Ectodermal cell (in vitro differentiated cells): ENCODE results near the gene SRRM2.
"Not testable (repeated sequence)": the region's sequence is repeated elsewhere in the genome, so short reads cannot be mapped to it uniquely, and the experiment has no call there.

Source experiments
- H3K27ac ChIP-seq: 2 replicates; pipeline ENCODE4 v1.7.0; 2013; ENCODE audit warnings: mild to moderate bottlenecking, low read depth, low read length; ENCODE audit not compliant: insufficient read depth, poor library complexity, severe bottlenecking
- H3K27me3 ChIP-seq: 2 replicates; pipeline ENCODE4 v1.7.0; 2013; ENCODE audit warnings: mild to moderate bottlenecking, low read length; ENCODE audit not compliant: insufficient read depth, control insufficient read depth, poor library complexity, severe bottlenecking
- H3K36me3 ChIP-seq: one replicate; pipeline ENCODE4 v1.7.0; 2013; ENCODE audit warnings: low read length; ENCODE audit not compliant: control insufficient read depth, insufficient read depth
- H3K4me1 ChIP-seq: one replicate; pipeline ENCODE4 v1.7.0; 2013; ENCODE audit warnings: low read length; ENCODE audit not compliant: control insufficient read depth, insufficient read depth
- H3K4me3 ChIP-seq: 2 replicates; pipeline ENCODE4 v1.7.0; 2013; ENCODE audit warnings: low read depth, low read length, control low read depth; ENCODE audit not compliant: insufficient read depth
- H3K9me3 ChIP-seq: 2 replicates; pipeline ENCODE4 v1.7.0; 2013; ENCODE audit warnings: mild to moderate bottlenecking, low read length, moderate library complexity; ENCODE audit not compliant: control insufficient read depth
- WGBS, 2 experiments: methylation state at CpG; one replicate each; pipeline ENCODE4 v1.1.7; 2013; ENCODE audit warnings: missing lambda C conversion rate in 2 of 2; 5-methylcytosine and 5-hydroxymethylcytosine counted together

Gene SRRM2

DNA sequence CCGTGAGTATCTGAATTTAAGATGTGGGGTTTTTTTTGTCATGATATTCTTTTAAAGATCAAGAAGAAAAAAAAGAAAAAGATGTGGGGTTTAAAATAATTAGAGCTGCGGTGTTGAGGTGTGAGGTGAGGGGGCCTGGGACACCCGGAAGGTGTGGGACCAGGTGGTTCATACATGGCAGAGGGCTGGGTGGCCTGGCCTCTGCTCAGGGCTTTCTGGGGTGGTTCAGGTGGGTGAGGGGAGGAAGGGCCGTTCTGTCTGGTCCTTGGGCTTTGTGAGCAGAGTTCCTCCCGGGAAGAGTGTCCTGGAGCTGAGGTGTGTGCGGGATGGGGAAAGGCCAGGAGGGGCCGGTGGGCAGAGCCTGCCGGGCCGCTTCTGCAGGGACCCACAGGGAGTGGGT lies 37.4 kb upstream of the SRRM2 start:
- no peaks in the 10 kb centered on the region for H3K9me3 ChIP-seq
- WGBS, 2 experiments, result 50 to 55% methylated on average over 9 of the region's 9 CpGs
- H3K27me3 ChIP-seq, result peaks cover 16% of the 10 kb centered on the region

DNA sequence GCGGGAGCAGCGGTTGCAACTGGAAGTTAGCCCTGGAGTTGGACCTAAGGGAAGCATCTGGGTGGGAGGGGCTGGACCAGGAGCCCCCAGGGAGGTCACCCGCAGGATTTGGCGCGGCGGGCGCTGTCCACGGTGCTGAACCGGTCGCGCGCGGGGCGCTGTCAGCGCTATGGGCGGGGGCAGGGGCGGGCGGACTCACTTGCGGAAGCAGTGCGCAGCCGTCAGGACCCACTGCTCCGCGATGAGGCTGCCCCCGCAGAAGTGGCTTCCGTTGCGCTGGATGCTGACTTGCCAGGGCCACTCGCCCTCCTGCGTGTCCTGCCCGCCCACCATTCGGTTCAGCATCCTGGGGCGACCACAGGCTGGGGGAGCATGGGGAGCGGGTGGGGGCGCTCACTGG lies 36.9 kb upstream of the SRRM2 start:
- Histone ChIP-seq H3K4me1 (peaks cover 4% of the 10 kb centered on the region), H3K27ac (no peak overlapping the region), H3K36me3 (no peaks in the 10 kb centered on the region), H3K27me3 (peaks cover 16% of the 10 kb centered on the region), H3K9me3 (no peaks in the 10 kb centered on the region), H3K4me3 (peak overlapping the region; percentile 10)
- 13 to 16% methylated on average over 33 of the region's 33 CpGs for WGBS, 2 experiments

More for the DNA sequence above, 37.4 kb upstream of the SRRM2 start:
- Histone ChIP-seq H3K4me1 (peaks cover 4% of the 10 kb centered on the region), H3K4me3 (no peak overlapping the region), H3K27ac (no peak overlapping the region), H3K36me3 (no peaks in the 10 kb centered on the region)

DNA sequence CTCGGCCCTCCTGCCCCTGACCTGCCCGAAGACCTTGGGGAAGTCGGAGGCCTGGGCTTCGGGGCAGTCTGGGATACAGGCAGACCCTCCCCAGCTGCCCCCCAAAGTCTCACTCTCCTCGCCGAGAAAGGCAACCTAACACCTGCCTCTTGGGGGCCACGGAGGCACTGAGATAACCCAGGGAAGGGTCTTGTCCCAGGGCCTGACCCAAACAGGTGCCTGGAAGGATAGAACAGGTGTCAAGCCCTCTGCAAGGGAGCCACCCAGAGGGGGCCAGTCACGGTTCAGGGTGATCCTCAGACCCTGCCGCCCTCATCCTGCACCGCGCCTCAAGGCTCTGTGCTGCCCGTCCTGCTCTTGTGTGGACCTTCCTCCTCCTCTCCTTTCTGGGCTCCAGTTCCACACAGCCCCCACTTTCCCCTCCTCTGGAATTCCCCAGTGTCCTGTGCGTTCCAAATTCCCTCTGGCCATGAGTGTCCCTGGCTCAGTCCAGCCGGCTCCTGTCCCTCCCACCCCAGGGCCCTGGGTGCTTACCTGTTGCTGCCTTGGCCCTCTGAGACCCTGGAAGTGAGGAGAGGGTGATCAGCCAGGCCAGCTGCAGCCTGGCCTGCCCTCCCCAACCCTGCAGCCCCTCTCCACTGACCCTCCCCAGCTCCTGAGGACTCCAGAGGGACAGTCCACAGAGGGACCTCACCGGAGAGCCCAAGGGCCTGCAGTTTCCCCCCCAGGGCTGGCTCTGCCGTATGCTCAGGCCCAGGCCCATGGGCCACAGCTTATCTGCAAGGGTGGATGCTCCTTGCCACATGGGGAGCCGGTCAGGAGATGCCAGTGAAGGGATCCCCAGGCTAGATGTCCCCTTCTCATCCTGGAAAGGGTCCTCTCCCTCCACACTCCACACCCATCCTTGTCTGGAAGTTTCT lies 36.2 kb upstream of the SRRM2 start:
- Histone ChIP-seq H3K9me3 (no peaks in the 10 kb centered on the region), H3K4me1 (peaks cover 4% of the 10 kb centered on the region), H3K36me3 (no peaks in the 10 kb centered on the region), H3K27ac (no peak overlapping the region), H3K4me3 (peak overlapping the region; percentile 10), H3K27me3 (peaks cover 16% of the 10 kb centered on the region)
- 82 to 84% methylated on average over 17 of the region's 17 CpGs for WGBS, 2 experiments

DNA sequence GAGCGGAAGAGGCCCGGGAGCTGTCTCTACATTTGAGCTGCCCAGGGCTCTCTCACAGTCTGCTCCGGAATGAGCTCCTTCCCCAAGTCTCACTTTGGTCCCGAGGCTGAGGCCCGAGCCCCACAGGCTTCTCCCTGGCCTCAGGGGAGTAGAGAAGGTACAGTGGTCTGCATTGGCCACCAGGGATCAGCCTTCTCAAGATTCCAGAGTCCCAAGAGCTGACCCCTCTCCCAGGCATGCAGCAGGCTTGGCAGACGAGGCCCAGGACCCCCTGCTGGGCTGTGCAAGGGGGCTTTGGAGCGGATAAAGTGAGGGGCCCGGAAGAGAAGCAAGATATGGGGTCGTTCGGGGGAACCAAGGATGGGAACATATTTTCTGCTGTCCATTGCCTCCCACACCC lies 35.5 kb upstream of the SRRM2 start:
- WGBS, 2 experiments, result 80 to 81% methylated on average over 10 of the region's 10 CpGs
- no peak overlapping the region for H3K4me3 ChIP-seq
- H3K27me3 ChIP-seq, result peaks cover 16% of the 10 kb centered on the region
- H3K36me3 ChIP-seq, result no peaks in the 10 kb centered on the region
- H3K4me1 ChIP-seq, result peaks cover 4% of the 10 kb centered on the region
- H3K27ac ChIP-seq, result no peak overlapping the region
- no peaks in the 10 kb centered on the region for H3K9me3 ChIP-seq

DNA sequence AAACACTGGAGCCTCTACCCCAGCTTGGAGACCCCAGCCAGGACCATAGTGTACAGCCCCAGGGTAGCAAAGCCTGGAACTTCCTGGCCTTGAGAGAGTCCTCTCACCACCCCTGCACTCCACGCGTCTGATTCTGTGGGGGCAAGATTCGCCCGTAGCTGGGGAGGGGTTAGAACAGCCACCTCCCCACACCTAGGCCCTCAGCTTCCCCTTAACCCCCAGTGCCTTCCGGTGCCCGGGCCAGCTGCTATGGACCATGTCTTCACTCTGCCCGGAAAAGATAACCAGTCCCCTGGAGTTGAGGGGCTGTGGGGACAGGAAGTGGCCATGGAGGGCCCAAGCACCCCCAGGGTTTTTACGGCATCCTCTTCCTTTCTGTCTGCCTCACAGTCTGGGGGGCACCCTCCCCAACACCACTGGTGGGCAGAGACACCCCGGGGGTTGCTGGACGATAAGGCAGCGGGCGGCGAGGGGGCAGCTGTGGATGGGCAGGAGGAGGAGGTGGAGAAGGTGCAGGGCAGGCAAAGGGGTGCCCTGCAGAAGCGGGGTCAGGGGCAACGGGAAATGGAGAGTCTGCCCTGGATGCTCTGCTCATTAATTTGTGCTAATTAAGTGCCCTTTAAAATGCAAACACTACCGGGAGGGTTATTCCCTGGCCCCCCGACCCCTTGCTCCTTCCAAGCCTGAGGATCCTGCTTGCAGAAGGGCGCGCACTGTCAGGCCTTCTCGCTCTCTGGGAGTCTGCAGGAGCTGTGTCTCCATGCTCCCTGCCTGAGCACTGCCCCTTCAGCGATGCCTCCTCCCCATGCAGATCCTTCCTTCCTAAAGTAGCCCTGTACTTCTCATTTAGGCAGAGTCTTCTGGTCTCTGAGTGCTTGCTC lies 34.8 kb upstream of the SRRM2 start:
- WGBS, 2 experiments, result 92% methylated on average over 21 of the region's 21 CpGs
- Histone ChIP-seq H3K27ac (no peak overlapping the region), H3K36me3 (no peaks in the 10 kb centered on the region), H3K9me3 (no peaks in the 10 kb centered on the region), H3K4me1 (peaks cover 4% of the 10 kb centered on the region), H3K4me3 (no peak overlapping the region), H3K27me3 (peaks cover 16% of the 10 kb centered on the region)

DNA sequence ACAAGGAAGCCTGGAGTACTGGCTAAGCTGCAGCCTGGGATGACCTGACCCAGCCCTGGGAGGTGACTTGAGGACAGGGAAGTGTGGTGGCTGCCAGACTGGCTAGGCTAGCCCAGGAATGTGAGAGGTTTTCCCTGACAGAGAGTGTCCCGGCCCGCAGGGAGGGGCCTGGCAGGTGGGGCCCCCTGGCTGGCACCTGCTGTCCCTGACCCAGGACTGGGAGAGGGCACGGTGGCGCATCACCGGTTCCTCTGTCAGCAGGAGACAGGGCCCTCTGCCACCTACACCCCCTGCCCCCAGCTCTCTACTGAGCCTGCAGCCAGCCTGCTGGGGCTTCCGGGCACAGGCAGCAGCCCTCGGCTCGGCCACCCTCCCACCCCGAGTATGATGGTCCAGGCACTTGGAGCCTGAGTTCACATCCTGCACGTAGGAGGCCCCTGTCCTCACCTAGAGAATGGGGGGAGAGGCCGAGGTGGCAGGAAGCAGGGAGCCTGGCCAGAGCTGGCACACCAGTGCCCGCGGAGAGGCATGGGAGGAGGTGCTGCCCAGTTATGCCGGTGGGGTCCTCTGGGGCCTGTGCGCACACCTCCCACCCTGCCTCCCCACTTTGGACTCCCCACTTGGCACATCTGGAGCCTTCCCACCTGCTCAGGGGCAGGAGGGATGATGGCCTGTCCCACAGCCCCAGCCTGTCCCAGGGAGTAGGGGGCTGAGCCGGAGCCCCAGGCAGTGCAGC lies 32.9 kb upstream of the SRRM2 start:
- Histone ChIP-seq H3K4me1 (peaks cover 4% of the 10 kb centered on the region), H3K4me3 (no peak overlapping the region)

DNA sequence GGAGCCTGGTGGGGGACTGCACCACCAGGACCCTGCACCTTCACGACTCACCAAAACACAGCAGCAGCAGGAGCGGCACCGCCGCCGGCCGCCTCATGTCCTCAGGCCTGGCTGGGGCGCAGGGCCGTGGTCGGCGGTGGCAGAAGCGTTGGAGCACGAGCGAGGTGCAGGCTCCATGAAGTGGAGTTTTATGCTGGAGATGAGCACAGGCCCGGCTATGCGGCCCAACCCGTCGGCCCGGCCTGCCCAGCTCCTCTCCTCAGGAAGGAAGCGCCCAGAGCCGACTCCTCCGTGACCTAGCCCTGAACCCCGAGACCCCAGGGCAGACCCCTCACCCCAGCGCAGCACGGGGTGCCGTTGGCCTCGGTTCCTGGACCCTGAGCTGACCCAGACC lies 32.4 kb upstream of the SRRM2 start, which contains the start of gene PRSS27:
PRSS27 (minus strand) TSS at position 161 of the 394 bp plus-strand sequence; CDS start at position 97, 64 bp downstream.
- 92% methylated on average over 26 of the region's 26 CpGs for WGBS, 2 experiments
- peaks cover 15% of the 10 kb centered on the region for H3K27me3 ChIP-seq
- H3K27ac ChIP-seq, result peak within 1 kb of the TSS; percentile 69
- H3K36me3 ChIP-seq, result no peaks in the 10 kb centered on the region
- H3K4me1 ChIP-seq, result peaks cover 4% of the 10 kb centered on the region
- H3K9me3 ChIP-seq, result no peaks in the 10 kb centered on the region
- peak within 1 kb of the TSS; percentile 54 for H3K4me3 ChIP-seq

More for the DNA sequence above, 32.9 kb upstream of the SRRM2 start:
- H3K9me3 ChIP-seq, result no peaks in the 10 kb centered on the region
- no peaks in the 10 kb centered on the region for H3K36me3 ChIP-seq
- H3K27ac ChIP-seq, result no peak overlapping the region
- WGBS, 2 experiments, result 91 to 92% methylated on average over 16 of the region's 16 CpGs
- peaks cover 16% of the 10 kb centered on the region for H3K27me3 ChIP-seq

DNA sequence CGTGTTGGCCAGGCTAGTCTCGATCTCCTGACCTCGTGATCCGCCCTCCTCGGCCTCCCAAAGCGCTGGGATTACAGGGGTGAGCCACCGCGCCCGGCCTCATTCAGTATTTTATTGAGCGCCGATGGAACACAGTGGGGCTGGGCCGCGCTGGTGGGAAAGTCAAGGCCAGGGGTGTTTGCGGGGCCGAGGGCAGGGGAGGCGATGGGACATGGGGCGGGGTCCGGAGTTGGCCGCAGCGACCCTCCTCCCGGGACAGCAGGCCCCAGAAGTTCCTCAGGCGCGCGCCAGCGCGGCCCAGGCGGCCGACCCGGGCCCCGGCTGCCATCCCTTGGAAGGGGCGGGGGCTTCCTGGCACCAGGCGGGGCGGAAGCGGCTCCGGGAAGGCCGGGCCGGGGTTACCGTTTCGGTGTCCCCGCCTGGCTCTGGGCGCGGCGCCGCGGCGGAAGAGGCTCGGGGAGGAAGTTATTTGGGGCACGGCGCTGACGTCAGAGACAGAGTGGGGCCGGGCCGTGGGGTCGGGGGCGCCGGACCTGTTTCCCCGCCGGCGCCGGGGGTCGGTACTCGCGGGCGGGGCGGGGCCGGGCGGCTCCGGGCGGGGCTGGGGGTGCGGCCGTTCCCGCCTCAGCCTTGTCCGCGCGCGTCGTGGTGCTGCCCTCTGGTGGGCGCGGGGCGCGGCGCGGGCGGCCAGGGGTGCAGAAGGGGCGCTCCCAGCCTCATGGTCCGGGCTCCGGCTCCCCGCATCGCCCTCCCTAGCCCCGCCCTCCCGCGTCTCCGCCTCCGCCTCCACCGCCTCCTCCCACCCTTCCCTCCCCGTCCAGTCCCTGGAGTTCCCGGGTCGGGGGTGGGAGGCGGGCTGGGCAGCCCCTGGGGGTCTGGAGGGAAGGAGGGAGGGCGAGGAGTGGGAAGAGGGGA lies 31.5 kb upstream of the SRRM2 start:
- no peaks in the 10 kb centered on the region for H3K36me3 ChIP-seq
- H3K9me3 ChIP-seq, result no peaks in the 10 kb centered on the region
- H3K27ac ChIP-seq, result peak overlapping the region; percentile 69
- H3K27me3 ChIP-seq, result peaks cover 6% of the 10 kb centered on the region
- peaks cover 1% of the 10 kb centered on the region for H3K4me1 ChIP-seq
- WGBS, 2 experiments, result 2% methylated on average over 92 to 94 of the region's 99 CpGs
- peak overlapping the region; percentile 54 for H3K4me3 ChIP-seq

DNA sequence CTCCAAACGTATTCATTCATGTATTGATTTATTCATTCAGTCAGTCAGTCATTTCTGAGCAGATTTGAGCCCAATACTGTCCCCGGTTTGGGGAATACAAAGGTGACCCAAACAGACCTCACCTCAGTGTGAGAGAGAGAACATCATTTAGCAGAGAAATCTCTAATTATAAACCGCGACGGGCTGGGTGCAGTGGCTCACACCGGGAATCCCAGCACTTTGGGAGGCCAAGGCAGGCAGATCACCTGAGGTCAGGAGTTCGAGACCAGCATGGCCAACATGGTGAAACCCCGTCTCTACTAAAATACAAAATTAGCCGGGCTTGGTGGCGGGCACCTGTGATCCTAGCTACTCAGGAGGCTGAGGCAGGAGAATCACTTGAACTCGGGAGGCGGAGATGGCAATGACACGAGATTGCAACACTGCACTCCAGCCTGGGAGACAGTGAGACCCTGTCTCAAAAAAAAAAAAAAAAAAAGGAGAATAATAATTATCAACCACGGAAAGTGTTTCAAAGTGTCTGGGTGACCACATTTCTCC lies 30.7 kb upstream of the SRRM2 start:
- H3K27me3 ChIP-seq, H3K27ac ChIP-seq, H3K9me3 ChIP-seq, H3K36me3 ChIP-seq, H3K4me1 ChIP-seq: not testable (repeated sequence)
- 59% methylated on average over 14 of the region's 14 CpGs for WGBS, 2 experiments
- H3K4me3 ChIP-seq, result peak overlapping the region; percentile 54
